Measurements from ENCODE around the gene SORCS3.

Gene SORCS3

GRCh38 chr10:104664205-104664604 lies 23.1 kb downstream of the SORCS3 start:
- no peak overlapping the region for H3K4me3 Mint-ChIP-seq
- ATAC-seq (no peak), DNase-seq (ENCODE audit: low spot score in 2 of 2) (no peak)
- H3K9me3 Mint-ChIP-seq = no peaks in the 10 kb centered on the region
- H3K36me3 Mint-ChIP-seq = no peaks in the 10 kb centered on the region
- no peak overlapping the region for H3K27ac Mint-ChIP-seq
- no peaks in the 10 kb centered on the region for H3K4me1 Mint-ChIP-seq

- DNase-seq (ENCODE audit: low spot score in 2 of 2) (no peak), ATAC-seq (no peak)
- Mint-ChIP-seq H3K36me3 (no peaks in the 10 kb centered on the region), H3K4me3 (no peak overlapping the region), H3K9me3 (no peaks in the 10 kb centered on the region), H3K4me1 (no peaks in the 10 kb centered on the region), H3K27ac (no peak overlapping the region)
Measured at GRCh38 chr10:104665174-104665573, 24.1 kb downstream of the SORCS3 start.

GRCh38 chr10:104666106-104666505 lies 25.0 kb downstream of the SORCS3 start:
- Mint-ChIP-seq H3K4me1 (no peaks in the 10 kb centered on the region), H3K4me3 (no peak overlapping the region), H3K27ac (no peak overlapping the region), H3K9me3 (no peaks in the 10 kb centered on the region), H3K36me3 (no peaks in the 10 kb centered on the region)
- ATAC-seq = no peak
- DNase-seq (ENCODE audit: low spot score in 2 of 2) = no peak

- no peak overlapping the region for H3K27ac Mint-ChIP-seq
- ATAC-seq (no peak), DNase-seq (ENCODE audit: low spot score in 2 of 2) (no peak)
- no peaks in the 10 kb centered on the region for H3K36me3 Mint-ChIP-seq
- H3K4me1 Mint-ChIP-seq = no peaks in the 10 kb centered on the region
- peaks cover 9% of the 10 kb centered on the region for H3K9me3 Mint-ChIP-seq
- H3K4me3 Mint-ChIP-seq = no peak overlapping the region
Measured at GRCh38 chr10:104676874-104677273, 35.8 kb downstream of the SORCS3 start.

- Mint-ChIP-seq H3K36me3 (no peaks in the 10 kb centered on the region), H3K4me1 (no peaks in the 10 kb centered on the region), H3K27ac (no peak overlapping the region), H3K4me3 (no peak overlapping the region), H3K9me3 (peaks cover 5% of the 10 kb centered on the region)
- no peak for ATAC-seq
- no peak for DNase-seq (ENCODE audit: low spot score in 2 of 2)
Measured at GRCh38 chr10:104678658-104679057, 37.6 kb downstream of the SORCS3 start.

GRCh38 chr10:104680467-104681401 lies 39.6 kb downstream of the SORCS3 start:
- Mint-ChIP-seq H3K9me3 (no peaks in the 10 kb centered on the region), H3K4me1 (no peaks in the 10 kb centered on the region), H3K36me3 (no peaks in the 10 kb centered on the region), H3K4me3 (no peak overlapping the region), H3K27ac (no peak overlapping the region)
- ATAC-seq = no peak
- DNase-seq (ENCODE audit: low spot score in 2 of 2) = no peak

GRCh38 chr10:104681485-104681884 lies 40.4 kb downstream of the SORCS3 start:
- H3K4me1 Mint-ChIP-seq = no peaks in the 10 kb centered on the region
- no peaks in the 10 kb centered on the region for H3K9me3 Mint-ChIP-seq
- no peaks in the 10 kb centered on the region for H3K36me3 Mint-ChIP-seq
- H3K4me3 Mint-ChIP-seq = no peak overlapping the region
- no peak for ATAC-seq
- no peak for DNase-seq (ENCODE audit: low spot score in 2 of 2)
- H3K27ac Mint-ChIP-seq = no peak overlapping the region

- no peak overlapping the region for H3K27ac Mint-ChIP-seq
- no peaks in the 10 kb centered on the region for H3K36me3 Mint-ChIP-seq
- H3K9me3 Mint-ChIP-seq = no peaks in the 10 kb centered on the region
Measured at GRCh38 chr10:104683567-104683966, 42.5 kb downstream of the SORCS3 start.

GRCh38 chr10:104686829-104687228 lies 45.7 kb downstream of the SORCS3 start:
- ATAC-seq (no peak), DNase-seq (ENCODE audit: low spot score in 2 of 2) (no peak)
- Mint-ChIP-seq H3K4me3 (no peak overlapping the region), H3K4me1 (no peaks in the 10 kb centered on the region), H3K36me3 (no peaks in the 10 kb centered on the region), H3K9me3 (no peaks in the 10 kb centered on the region), H3K27ac (no peak overlapping the region)

More at GRCh38 chr10:104683567-104683966, 42.5 kb downstream of the SORCS3 start:
- ATAC-seq (no peak), DNase-seq (ENCODE audit: low spot score in 2 of 2) (no peak)
- H3K4me1 Mint-ChIP-seq = no peaks in the 10 kb centered on the region
- H3K4me3 Mint-ChIP-seq = no peak overlapping the region

GRCh38 chr10:104688251-104689042 lies 47.4 kb downstream of the SORCS3 start:
- no peak for ATAC-seq

GRCh38 chr10:104689105-104689504 lies 48.0 kb downstream of the SORCS3 start:
- H3K4me1 Mint-ChIP-seq = no peaks in the 10 kb centered on the region
- no peak overlapping the region for H3K27ac Mint-ChIP-seq
- H3K4me3 Mint-ChIP-seq = no peak overlapping the region
- H3K36me3 Mint-ChIP-seq = no peaks in the 10 kb centered on the region
- ATAC-seq (no peak), DNase-seq (ENCODE audit: low spot score in 2 of 2) (no peak)
- no peaks in the 10 kb centered on the region for H3K9me3 Mint-ChIP-seq

More at GRCh38 chr10:104688251-104689042, 47.4 kb downstream of the SORCS3 start:
- H3K4me1 Mint-ChIP-seq = no peaks in the 10 kb centered on the region
- H3K27ac Mint-ChIP-seq = no peak overlapping the region
- H3K36me3 Mint-ChIP-seq = no peaks in the 10 kb centered on the region
- no peaks in the 10 kb centered on the region for H3K9me3 Mint-ChIP-seq
- DNase-seq (ENCODE audit: low spot score in 2 of 2) = no peak
- no peak overlapping the region for H3K4me3 Mint-ChIP-seq

- Mint-ChIP-seq H3K9me3 (no peaks in the 10 kb centered on the region), H3K36me3 (no peaks in the 10 kb centered on the region), H3K4me1 (no peaks in the 10 kb centered on the region), H3K27ac (no peak overlapping the region), H3K4me3 (no peak overlapping the region)
- ATAC-seq = no peak
- no peak for DNase-seq (ENCODE audit: low spot score in 2 of 2)
Measured at GRCh38 chr10:104689547-104689946, 48.5 kb downstream of the SORCS3 start.

GRCh38 chr10:104690101-104690500 lies 49.0 kb downstream of the SORCS3 start:
- H3K4me1 Mint-ChIP-seq = no peaks in the 10 kb centered on the region

GRCh38 chr10:104690959-104691358 lies 49.9 kb downstream of the SORCS3 start:
- no peak for DNase-seq (ENCODE audit: low spot score in 2 of 2)
- H3K36me3 Mint-ChIP-seq = peaks cover 5% of the 10 kb centered on the region
- no peaks in the 10 kb centered on the region for H3K4me1 Mint-ChIP-seq
- H3K27ac Mint-ChIP-seq = no peak overlapping the region
- no peak overlapping the region for H3K4me3 Mint-ChIP-seq
- no peaks in the 10 kb centered on the region for H3K9me3 Mint-ChIP-seq
- ATAC-seq = no peak

More at GRCh38 chr10:104690101-104690500, 49.0 kb downstream of the SORCS3 start:
- Mint-ChIP-seq H3K4me3 (no peak overlapping the region), H3K9me3 (no peaks in the 10 kb centered on the region), H3K36me3 (peaks cover 3% of the 10 kb centered on the region), H3K27ac (no peak overlapping the region)
- DNase-seq (ENCODE audit: low spot score in 2 of 2) (no peak), ATAC-seq (peak; percentile 15)

GRCh38 chr10:104694074-104694473 lies 53.0 kb downstream of the SORCS3 start:
- no peak overlapping the region for H3K27ac Mint-ChIP-seq
- DNase-seq (ENCODE audit: low spot score in 2 of 2) = no peak
- H3K4me3 Mint-ChIP-seq = no peak overlapping the region
- H3K9me3 Mint-ChIP-seq = no peaks in the 10 kb centered on the region
- no peaks in the 10 kb centered on the region for H3K4me1 Mint-ChIP-seq
- ATAC-seq = no peak
- peaks cover 5% of the 10 kb centered on the region for H3K36me3 Mint-ChIP-seq

Data from stimulated activated effector memory CD8-positive, alpha-beta T cell treated with anti-CD3 and anti-CD28 coated beads, Interleukin-12 subunit alpha, Interleukin-12 subunit beta, amount 100 ng/mL, for 72 hours (primary cell).